DND-41 (cell line): ENCODE measurements around the gene ADAMTS12.

Source experiments
- ATAC-seq: fragments of 200-7000 bp; cut with Tn5 transposase; 3 replicates; pipeline ENCODE4 v1.9.1; 2021; ENCODE audit warnings: low read depth; ENCODE audit not compliant: insufficient read depth
- DNase-seq: peaks from one replicate; pipeline ENCODE4 v3.0.0-alpha.2; 2020
- H2AFZ ChIP-seq: 2 replicates; pipeline ENCODE4 v1.6.0; 2012; ENCODE audit warnings: low read depth, low read length
- H3K27ac ChIP-seq: 2 replicates; pipeline ENCODE4 v1.5.1; 2012; ENCODE audit warnings: low read length, inconsistent platforms
- H3K27me3 ChIP-seq: fragments of 200-600 bp; sonication (generic); 2 replicates; pipeline ENCODE4 v1.6.0; 2012; ENCODE audit warnings: low read length, mild to moderate bottlenecking, inconsistent platforms; ENCODE audit not compliant: insufficient read depth, poor library complexity
- H3K36me3 ChIP-seq: 2 replicates; pipeline ENCODE4 v1.5.1; 2012; ENCODE audit warnings: low read length, inconsistent platforms; ENCODE audit not compliant: insufficient read depth
- H3K4me1 ChIP-seq: 2 replicates; pipeline ENCODE4 v1.5.1; 2012; ENCODE audit warnings: mild to moderate bottlenecking, low read length; ENCODE audit not compliant: insufficient read depth
- H3K4me2 ChIP-seq: 2 replicates; pipeline ENCODE4 v1.6.0; 2012; ENCODE audit warnings: mild to moderate bottlenecking, moderate library complexity, low read length, inconsistent platforms; ENCODE audit not compliant: insufficient read depth
- H3K4me3 ChIP-seq, 2 experiments: fragments of 200-600 bp in 1 of 2; shearing (Covaris generic) in 1 of 2; 2 replicates each; pipeline ENCODE4 v1.5.1; 2012 to 2016; ENCODE audit warnings: inconsistent platforms in 2 of 2, low read length in 2 of 2, mild to moderate bottlenecking in 2 of 2, low read depth in 1 of 2, moderate library complexity in 1 of 2
- H3K79me2 ChIP-seq: 2 replicates; pipeline ENCODE4 v1.6.0; 2012; ENCODE audit warnings: low read length, inconsistent platforms; ENCODE audit not compliant: insufficient read depth
- H3K9ac ChIP-seq: 2 replicates; pipeline ENCODE4 v1.6.0; 2012; ENCODE audit warnings: low read depth, mild to moderate bottlenecking, inconsistent platforms, low read length, moderate library complexity
- H3K9me3 ChIP-seq: 2 replicates; pipeline ENCODE4 v1.5.1; 2012; ENCODE audit warnings: low read length, moderate library complexity, mild to moderate bottlenecking, inconsistent platforms; ENCODE audit not compliant: insufficient read depth, severe bottlenecking
- H4K20me1 ChIP-seq: 2 replicates; pipeline ENCODE4 v1.6.0; 2012; ENCODE audit warnings: low read length; ENCODE audit not compliant: insufficient read depth
- EZH2 ChIP-seq: IDR thresholded peaks from 3 replicates; pipeline ENCODE4 v1.6.1; 2012; ENCODE audit warnings: borderline replicate concordance, low read depth, mild to moderate bottlenecking, moderate library complexity, low read length, inconsistent platforms; ENCODE audit not compliant: severe bottlenecking
- TF ChIP-seq, protein P1 (sequence below): IDR thresholded peaks from 2 replicates; pipeline ENCODE4 v1.5.1; 2012; ENCODE audit warnings: borderline replicate concordance, low read length, moderate library complexity, mild to moderate bottlenecking; ENCODE audit not compliant: poor library complexity, severe bottlenecking; ENCODE audit errors: extremely low read depth

Gene ADAMTS12

DNA sequence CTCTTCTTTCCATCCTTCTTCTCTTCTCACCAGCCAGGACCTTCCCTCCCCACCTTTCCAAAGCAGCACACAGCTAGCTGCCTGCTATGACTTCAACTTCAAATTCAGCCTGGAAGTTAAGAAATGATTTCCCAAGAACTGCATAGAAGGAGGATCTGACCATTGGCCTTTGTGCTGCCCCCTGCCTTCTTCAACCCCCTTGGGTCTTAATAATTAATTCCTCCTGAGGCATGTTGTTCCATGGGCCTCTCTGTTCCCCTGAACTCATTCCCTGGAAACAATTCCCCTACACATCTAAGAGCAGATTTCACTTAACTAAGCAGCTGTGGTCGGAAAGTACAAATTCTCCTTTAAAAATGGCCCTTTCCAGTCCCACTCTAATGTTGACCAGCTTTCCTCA is 62.4 kb downstream of the ADAMTS12 start:
- Histone ChIP-seq H3K9ac (no peak overlapping the region), H3K27me3 (no peaks in the 10 kb centered on the region), H2AFZ (no peak overlapping the region), H3K4me3 (no peak overlapping the region), H3K27ac (no peak overlapping the region), H3K79me2 (no peaks in the 10 kb centered on the region), H3K36me3 (no peaks in the 10 kb centered on the region), H3K4me1 (no peaks in the 10 kb centered on the region), H3K9me3 (no peaks in the 10 kb centered on the region), H4K20me1 (no peaks in the 10 kb centered on the region), H3K4me2 (no peak overlapping the region)
- ATAC-seq: no peak
- no peak for DNase-seq
- no peak for TF ChIP-seq EZH2
- TF ChIP-seq, protein P1, sequence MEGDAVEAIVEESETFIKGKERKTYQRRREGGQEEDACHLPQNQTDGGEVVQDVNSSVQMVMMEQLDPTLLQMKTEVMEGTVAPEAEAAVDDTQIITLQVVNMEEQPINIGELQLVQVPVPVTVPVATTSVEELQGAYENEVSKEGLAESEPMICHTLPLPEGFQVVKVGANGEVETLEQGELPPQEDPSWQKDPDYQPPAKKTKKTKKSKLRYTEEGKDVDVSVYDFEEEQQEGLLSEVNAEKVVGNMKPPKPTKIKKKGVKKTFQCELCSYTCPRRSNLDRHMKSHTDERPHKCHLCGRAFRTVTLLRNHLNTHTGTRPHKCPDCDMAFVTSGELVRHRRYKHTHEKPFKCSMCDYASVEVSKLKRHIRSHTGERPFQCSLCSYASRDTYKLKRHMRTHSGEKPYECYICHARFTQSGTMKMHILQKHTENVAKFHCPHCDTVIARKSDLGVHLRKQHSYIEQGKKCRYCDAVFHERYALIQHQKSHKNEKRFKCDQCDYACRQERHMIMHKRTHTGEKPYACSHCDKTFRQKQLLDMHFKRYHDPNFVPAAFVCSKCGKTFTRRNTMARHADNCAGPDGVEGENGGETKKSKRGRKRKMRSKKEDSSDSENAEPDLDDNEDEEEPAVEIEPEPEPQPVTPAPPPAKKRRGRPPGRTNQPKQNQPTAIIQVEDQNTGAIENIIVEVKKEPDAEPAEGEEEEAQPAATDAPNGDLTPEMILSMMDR: no peak

- H3K27ac ChIP-seq: no peak overlapping the region
- ATAC-seq: no peak
- TF ChIP-seq, protein P1: no peak
- H3K27me3 ChIP-seq: no peaks in the 10 kb centered on the region
- H3K4me2 ChIP-seq: no peak overlapping the region
- no peaks in the 10 kb centered on the region for H3K9me3 ChIP-seq
- H3K4me3 ChIP-seq: no peak overlapping the region
- no peaks in the 10 kb centered on the region for H3K4me1 ChIP-seq
- no peak overlapping the region for H3K9ac ChIP-seq
- H2AFZ ChIP-seq: no peak overlapping the region
- DNase-seq: no peak
- H3K36me3 ChIP-seq: no peaks in the 10 kb centered on the region
- no peaks in the 10 kb centered on the region for H4K20me1 ChIP-seq
- H3K79me2 ChIP-seq: no peaks in the 10 kb centered on the region
These were observed 63.0 kb downstream of the ADAMTS12 start for GRCh38 chr5:33828626-33829308.

GRCh38 chr5:33827885-33828284 is 63.9 kb downstream of the ADAMTS12 start:
- Histone ChIP-seq H3K4me2 (no peak overlapping the region), H3K36me3 (no peaks in the 10 kb centered on the region), H3K27ac (no peak overlapping the region), H3K27me3 (no peaks in the 10 kb centered on the region), H2AFZ (no peak overlapping the region), H3K4me1 (no peaks in the 10 kb centered on the region), H4K20me1 (no peaks in the 10 kb centered on the region), H3K4me3 (no peak overlapping the region), H3K9me3 (no peaks in the 10 kb centered on the region), H3K79me2 (no peaks in the 10 kb centered on the region), H3K9ac (no peak overlapping the region)
- ATAC-seq: no peak
- DNase-seq: no peak
- no peak for TF ChIP-seq EZH2
- TF ChIP-seq, protein P1: no peak
